Activated naive CD8-positive, alpha-beta T cell treated with anti-CD3 and anti-CD28 coated beads, Interleukin-2, amount 50 U/mL, for 24 hours (primary cell): Measurements from ENCODE around the gene TANC1.
A peak's percentile ranks its signal among the peaks of the same experiment; 100 is the strongest.
"Not testable (repeated sequence)": the region's sequence is repeated elsewhere in the genome, so short reads cannot be mapped to it uniquely, and the experiment has no call there.

ENCODE experiments used
- ATAC-seq: fragments of 150-1000 bp; cut with Tn5 transposase; one replicate; pipeline ENCODE4 v1.10.0; 2021
- DNase-seq: peaks from one replicate; pipeline ENCODE4 v3.0.0; 2021
- H3K27ac Mint-ChIP-seq: one replicate; pipeline ENCODE4 v1.8.0; 2021; ENCODE audit warnings: mild to moderate bottlenecking, mixed read lengths
- H3K27me3 Mint-ChIP-seq: one replicate; pipeline ENCODE4 v1.8.0; 2021; ENCODE audit warnings: mixed read lengths
- H3K36me3 Mint-ChIP-seq: one replicate; pipeline ENCODE4 v1.8.0; 2021; ENCODE audit warnings: low read depth, mixed read lengths
- H3K4me1 Mint-ChIP-seq: one replicate; pipeline ENCODE4 v1.8.0; 2021; ENCODE audit warnings: mixed read lengths
- H3K4me3 Mint-ChIP-seq: one replicate; pipeline ENCODE4 v1.8.0; 2021; ENCODE audit warnings: mild to moderate bottlenecking, moderate library complexity, mixed read lengths
- H3K9me3 Mint-ChIP-seq: one replicate; pipeline ENCODE4 v1.8.0; 2021; ENCODE audit warnings: mixed read lengths

The TANC1 gene

DNA sequence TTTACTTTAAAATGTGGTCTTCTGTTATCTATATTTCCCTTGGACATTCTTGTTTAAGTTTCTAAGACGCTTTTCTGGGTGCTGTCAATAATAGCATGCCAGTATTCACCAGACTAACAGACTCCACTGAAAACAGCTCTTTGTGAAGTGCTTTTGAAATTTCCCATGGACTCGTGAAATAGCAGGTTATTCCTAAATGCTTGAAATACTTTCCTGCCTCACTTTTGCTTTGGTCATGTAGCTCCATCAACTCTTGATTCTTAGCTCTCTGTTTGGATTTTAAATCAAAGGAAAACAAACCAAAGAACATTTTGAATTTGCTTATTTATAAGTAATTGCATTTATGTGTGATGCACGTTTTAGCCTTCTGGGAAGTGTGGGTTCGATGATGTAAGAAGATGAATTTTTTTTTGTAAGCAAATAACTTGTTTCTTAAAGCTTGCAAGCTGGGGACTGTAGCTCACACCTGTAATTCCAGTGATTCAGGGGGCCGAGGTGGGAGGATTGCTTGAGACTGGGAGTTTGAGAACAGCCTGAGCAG, 170.3 kb downstream of the TANC1 start:
- no peak overlapping the region for H3K27ac Mint-ChIP-seq
- no peaks in the 10 kb centered on the region for H3K4me1 Mint-ChIP-seq
- ATAC-seq (no peak), DNase-seq (no peak)
- H3K4me3 Mint-ChIP-seq, result no peak overlapping the region
- H3K9me3 Mint-ChIP-seq, result no peaks in the 10 kb centered on the region
- H3K36me3 Mint-ChIP-seq, result no peaks in the 10 kb centered on the region
- no peaks in the 10 kb centered on the region for H3K27me3 Mint-ChIP-seq

DNA sequence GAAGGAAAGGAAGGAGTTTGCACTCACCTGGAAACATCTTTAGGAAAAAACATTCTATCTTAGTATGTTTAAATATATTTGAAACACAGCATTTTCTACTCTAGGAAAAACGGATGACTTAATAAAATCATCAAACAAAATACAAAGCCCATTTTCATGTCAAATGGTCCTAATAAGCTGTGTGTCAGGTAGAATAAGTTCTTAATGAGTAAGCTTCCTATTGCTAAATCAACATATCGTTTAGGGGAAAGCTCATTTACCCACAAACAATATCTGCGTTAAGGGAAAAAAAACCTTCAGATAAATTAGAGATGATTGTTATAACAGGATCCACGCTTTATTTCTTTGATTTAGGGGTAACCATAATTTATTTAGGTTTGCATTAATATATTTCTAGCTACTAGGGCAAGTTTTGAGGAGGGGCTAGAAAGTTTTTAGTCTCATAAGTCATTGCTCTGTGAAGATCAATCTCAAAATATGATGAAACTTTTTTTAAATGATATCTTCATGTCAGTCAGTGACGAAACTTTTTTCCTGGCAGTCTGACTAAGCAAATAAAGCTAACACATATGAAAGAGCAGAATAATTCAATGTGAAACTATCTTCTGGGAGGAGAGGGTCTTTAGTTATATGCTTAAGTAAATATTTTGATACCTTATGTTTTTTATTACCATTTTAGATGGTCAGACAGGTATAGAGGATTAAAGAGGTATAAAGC, 170.9 kb downstream of the TANC1 start:
- DNase-seq (no peak), ATAC-seq (no peak)
- no peak overlapping the region for H3K27ac Mint-ChIP-seq
- no peaks in the 10 kb centered on the region for H3K27me3 Mint-ChIP-seq
- H3K4me1 Mint-ChIP-seq, result no peaks in the 10 kb centered on the region
- no peak overlapping the region for H3K4me3 Mint-ChIP-seq
- no peaks in the 10 kb centered on the region for H3K9me3 Mint-ChIP-seq
- H3K36me3 Mint-ChIP-seq, result no peaks in the 10 kb centered on the region

DNA sequence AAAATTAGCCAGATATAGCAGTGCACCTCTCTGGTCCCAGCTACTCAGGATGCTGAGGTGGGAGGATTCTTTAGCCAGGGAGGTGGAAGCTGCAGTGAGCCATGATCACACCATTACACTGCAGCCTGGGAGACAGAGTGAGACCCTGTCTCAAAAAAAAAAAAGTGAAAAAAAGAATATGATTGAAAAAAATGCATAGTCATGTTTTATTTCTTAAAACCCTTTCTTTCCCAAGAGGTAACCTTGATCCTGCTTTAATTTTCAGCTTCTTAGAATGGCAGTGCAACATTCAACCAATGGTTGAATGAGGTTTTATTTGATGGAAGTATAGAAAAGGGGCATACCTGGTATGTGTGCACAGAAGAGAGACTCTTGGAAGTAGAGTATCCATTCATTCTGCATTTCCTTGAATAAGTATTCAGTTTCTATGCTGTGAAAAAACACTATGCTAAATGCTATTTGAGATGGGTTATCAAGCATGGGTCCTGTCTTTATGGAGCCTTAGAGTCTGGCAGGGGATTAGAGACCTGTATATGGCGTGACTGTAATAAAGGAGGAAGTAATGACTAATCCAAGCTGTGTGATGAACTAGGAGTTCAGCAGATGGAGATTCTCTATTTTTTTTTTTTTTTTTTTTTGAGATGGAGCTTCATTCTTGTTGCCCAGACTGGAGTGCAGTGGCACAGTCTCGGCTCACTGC, 171.8 kb downstream of the TANC1 start:
- H3K9me3 Mint-ChIP-seq, result no peaks in the 10 kb centered on the region
- ATAC-seq (no peak), DNase-seq (no peak)
- H3K27me3 Mint-ChIP-seq, result no peaks in the 10 kb centered on the region
- no peak overlapping the region for H3K27ac Mint-ChIP-seq
- no peak overlapping the region for H3K4me3 Mint-ChIP-seq
- H3K4me1 Mint-ChIP-seq, result no peaks in the 10 kb centered on the region
- H3K36me3 Mint-ChIP-seq, result no peaks in the 10 kb centered on the region

DNA sequence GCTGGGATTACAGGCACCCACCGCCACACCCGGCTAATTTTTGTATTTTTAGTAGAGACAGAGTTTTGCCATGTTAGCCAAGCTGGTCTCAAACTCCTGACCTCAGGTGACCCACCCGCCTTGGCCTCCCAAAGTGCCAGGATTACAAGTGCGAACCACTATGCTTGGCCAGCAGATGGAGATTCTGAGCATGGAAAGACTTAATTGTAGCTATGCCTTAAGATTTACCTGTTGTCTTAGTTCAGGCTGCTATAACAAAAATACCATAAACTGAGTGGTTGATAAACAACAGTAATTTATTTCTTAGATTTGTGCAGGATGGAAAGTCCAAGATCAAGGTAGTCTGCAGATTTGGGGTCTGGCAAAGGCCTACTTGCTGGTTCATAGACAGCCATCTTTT, 172.4 kb downstream of the TANC1 start:
- not testable (repeated sequence) for ATAC-seq, H3K4me1 Mint-ChIP-seq, H3K36me3 Mint-ChIP-seq, DNase-seq, H3K4me3 Mint-ChIP-seq, H3K9me3 Mint-ChIP-seq, H3K27ac Mint-ChIP-seq, H3K27me3 Mint-ChIP-seq

DNA sequence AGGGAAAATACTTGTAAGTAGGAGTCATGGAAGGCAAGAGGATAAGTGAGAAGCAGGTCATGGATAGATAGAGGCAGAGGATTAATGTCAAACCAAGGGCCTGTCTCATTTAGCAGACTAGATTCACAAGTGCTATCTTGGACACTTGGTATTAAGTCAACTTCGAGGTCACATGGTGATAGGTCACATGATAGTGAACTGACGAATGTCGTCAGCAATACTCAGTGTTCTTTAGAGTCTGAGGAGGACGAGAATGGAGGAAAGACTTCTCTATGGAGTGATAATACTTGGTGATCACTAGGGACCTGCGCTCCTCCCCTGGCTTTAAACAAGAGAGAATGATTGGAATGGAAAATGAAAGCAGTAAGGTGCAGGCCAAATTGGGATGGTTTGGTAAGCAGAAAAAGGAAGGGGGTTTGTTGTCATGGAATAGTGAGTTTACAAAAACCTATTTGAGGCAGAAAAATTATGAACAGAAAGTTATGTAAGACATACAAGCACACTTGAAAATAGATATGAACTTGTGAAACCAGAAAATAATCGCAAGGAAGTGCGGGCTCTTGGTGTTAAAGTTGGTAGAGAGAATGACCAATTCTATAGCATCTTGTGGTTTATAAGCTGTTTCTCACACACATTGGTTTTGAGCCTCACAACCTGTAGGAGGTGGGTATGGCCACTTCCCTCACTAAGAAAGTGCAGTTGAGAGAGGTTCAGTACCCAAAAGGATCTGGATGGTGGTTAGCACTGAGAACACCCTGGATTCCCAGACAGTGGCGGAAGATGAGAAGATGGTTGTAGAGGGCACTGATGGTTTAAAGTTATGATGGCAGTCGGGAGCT, 176.6 kb downstream of the TANC1 start:
- no peaks in the 10 kb centered on the region for H3K27me3 Mint-ChIP-seq
- H3K36me3 Mint-ChIP-seq, result no peaks in the 10 kb centered on the region
- no peak overlapping the region for H3K27ac Mint-ChIP-seq
- no peak for DNase-seq
- no peaks in the 10 kb centered on the region for H3K9me3 Mint-ChIP-seq
- ATAC-seq, result no peak
- H3K4me1 Mint-ChIP-seq, result peaks cover 10% of the 10 kb centered on the region
- H3K4me3 Mint-ChIP-seq, result no peak overlapping the region

DNA sequence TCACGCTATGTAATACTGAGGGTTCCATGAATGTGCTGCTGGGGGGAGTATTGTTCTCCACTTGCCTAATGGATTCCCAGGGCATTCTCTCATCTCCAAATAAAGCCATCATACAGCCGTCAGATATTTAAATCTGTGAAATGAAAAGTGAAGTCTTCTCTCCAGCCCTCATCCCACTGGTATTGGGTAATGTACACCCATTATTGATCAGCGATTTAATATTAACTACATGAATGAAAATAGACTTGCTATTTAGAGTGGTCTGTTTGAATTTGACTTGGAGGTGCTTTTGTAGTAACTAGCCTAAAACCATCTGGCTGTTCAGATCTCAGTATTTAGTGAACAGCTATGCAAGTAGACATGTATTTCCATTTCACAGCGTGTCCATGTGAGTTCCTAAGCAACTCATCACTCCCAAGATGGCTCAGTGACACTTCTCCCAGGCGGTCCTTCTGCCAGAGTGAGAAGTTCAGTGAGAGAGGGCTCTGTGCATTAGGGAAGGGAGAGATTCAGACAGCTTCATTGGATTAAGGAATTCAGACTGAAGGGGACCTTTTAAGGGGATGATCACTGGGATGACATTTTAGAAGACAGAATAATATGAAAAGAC, 177.4 kb downstream of the TANC1 start:
- peaks cover 10% of the 10 kb centered on the region for H3K4me1 Mint-ChIP-seq

DNA sequence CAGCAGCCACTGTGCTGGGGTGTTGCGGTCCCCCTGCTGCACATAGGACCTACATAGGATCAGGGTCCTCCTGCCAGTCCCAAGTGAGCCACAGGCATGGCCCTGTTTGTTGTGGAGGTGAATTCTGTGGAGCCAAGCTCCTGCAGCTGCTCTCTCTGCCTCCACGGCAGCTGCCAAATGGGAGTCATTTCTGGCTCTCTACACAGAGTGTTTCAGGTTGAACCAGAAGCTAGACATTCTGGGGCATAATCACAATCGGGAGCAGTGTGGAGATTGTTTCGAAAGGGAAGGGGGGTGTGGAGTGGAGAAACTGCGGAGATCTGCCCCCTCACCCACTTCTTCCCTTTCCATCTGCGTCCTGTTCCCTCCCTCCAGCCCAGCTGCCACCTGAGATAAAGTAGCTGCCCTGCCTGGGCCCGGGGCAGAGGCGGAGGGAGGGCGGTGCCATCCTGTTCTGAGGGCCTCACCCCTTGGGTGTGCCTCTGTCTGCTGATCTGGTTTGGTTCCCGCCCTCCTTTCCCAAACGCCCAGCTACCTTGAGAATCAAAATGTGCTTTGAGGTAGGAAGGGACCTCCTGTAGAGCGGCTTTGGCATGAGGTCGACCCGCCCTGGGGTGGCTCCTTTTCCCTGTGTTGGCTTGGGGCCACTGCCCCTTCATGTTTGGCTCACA, 178.7 kb downstream of the TANC1 start:
- no peak overlapping the region for H3K27ac Mint-ChIP-seq
- no peaks in the 10 kb centered on the region for H3K27me3 Mint-ChIP-seq
- H3K4me3 Mint-ChIP-seq, result no peak overlapping the region
- ATAC-seq, result no peak
- peaks cover 10% of the 10 kb centered on the region for H3K4me1 Mint-ChIP-seq
- H3K9me3 Mint-ChIP-seq, result no peaks in the 10 kb centered on the region
- H3K36me3 Mint-ChIP-seq, result no peaks in the 10 kb centered on the region
- DNase-seq, result no peak

More for the DNA sequence above, 177.4 kb downstream of the TANC1 start:
- Mint-ChIP-seq H3K27ac (no peak overlapping the region), H3K36me3 (no peaks in the 10 kb centered on the region), H3K27me3 (no peaks in the 10 kb centered on the region), H3K9me3 (no peaks in the 10 kb centered on the region), H3K4me3 (no peak overlapping the region)
- ATAC-seq (no peak), DNase-seq (no peak)

DNA sequence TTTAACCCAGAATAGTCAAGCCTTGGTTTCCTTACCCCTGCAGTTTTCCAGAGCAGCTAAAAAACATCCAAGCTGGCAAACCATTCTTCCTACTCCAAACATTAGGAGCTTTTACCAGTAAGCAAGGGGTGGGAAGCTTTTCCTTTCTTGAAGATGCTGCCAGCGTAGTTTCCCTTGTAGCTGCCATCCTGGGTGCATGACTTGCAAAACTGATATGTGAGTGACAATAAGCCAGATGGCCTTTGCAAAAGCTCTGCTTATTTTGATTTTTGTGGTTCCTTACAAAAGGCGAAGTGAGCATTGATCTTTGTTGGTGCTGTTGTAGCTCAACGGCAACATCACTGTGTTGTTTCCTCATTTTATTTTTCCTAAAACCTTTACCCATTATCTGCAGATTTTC, 179.2 kb downstream of the TANC1 start:
- Mint-ChIP-seq H3K27ac (no peak overlapping the region), H3K4me3 (no peak overlapping the region), H3K9me3 (no peaks in the 10 kb centered on the region), H3K36me3 (no peaks in the 10 kb centered on the region), H3K4me1 (peaks cover 10% of the 10 kb centered on the region), H3K27me3 (no peaks in the 10 kb centered on the region)
- ATAC-seq, result no peak
- DNase-seq, result no peak

DNA sequence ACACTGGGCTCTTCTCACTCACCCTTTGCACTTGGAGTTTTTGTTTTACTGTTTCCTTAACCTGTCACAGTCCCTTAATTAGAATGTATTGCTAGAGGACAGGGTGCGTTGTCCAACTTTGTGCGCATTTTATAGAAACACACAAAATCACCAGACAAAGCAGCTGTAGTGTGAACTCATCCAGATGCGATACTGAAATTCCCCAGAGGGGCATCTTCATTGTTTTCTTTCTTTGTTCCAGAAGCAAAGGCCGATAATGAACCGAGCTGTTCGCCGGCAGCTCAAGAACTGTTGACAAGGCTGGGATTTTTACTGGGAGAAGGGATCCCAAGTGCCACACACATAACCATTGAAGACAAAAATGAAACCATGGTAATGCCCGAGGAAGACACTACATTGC, 180.5 kb downstream of the TANC1 start:
- Mint-ChIP-seq H3K27ac (no peak overlapping the region), H3K9me3 (no peaks in the 10 kb centered on the region), H3K27me3 (no peaks in the 10 kb centered on the region), H3K4me1 (peaks cover 16% of the 10 kb centered on the region), H3K36me3 (no peaks in the 10 kb centered on the region), H3K4me3 (no peak overlapping the region)
- ATAC-seq (no peak), DNase-seq (no peak)

DNA sequence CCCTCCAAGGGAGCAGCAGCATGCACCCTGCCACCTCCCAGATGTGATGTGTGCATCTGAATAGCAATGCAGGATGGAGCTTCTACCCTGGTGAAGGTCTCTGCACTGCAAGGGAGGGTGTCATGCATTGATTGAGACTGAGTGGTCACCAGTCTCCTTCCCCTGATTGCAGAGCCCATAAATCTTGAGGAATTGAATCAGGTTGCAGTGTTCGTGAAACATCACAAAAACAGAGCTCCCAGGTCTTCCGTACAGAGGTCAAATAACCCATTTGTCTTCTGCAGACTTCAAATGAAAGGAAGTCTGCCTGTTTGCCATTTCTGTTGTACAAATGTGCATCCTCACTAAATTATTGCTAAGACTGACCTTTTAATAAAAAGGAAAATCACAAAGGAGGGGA, 181.3 kb downstream of the TANC1 start:
- H3K27ac Mint-ChIP-seq, result no peak overlapping the region
- no peaks in the 10 kb centered on the region for H3K36me3 Mint-ChIP-seq
- no peak for ATAC-seq
- peaks cover 18% of the 10 kb centered on the region for H3K4me1 Mint-ChIP-seq
- no peak overlapping the region for H3K4me3 Mint-ChIP-seq
- no peak for DNase-seq
- no peaks in the 10 kb centered on the region for H3K27me3 Mint-ChIP-seq
- H3K9me3 Mint-ChIP-seq, result no peaks in the 10 kb centered on the region

DNA sequence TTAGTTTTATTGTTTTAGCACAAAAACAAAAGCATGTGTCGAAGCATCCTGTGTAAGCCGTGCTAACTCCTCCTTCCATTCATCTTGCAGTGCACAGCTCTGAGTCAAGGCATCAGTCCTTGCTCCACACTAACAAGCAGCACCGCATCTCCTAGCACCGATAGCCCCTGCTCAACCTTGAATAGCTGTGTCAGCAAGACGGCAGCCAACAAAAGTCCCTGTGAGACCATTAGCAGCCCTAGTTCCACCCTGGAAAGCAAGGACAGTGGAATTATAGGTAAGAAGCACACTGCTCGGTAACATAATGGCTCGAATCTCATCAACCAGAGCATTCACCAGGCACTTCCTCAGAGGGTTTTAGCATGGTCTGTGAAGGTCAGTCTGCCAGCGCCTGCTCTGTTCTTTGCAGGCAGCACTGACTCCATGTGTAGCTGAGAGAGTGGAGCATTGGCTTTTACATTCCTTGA, 181.9 kb downstream of the TANC1 start:
- Mint-ChIP-seq H3K27me3 (no peaks in the 10 kb centered on the region), H3K9me3 (no peaks in the 10 kb centered on the region), H3K36me3 (no peaks in the 10 kb centered on the region), H3K27ac (no peak overlapping the region), H3K4me3 (no peak overlapping the region), H3K4me1 (peaks cover 18% of the 10 kb centered on the region)
- ATAC-seq, result peak; percentile 26
- DNase-seq, result no peak

DNA sequence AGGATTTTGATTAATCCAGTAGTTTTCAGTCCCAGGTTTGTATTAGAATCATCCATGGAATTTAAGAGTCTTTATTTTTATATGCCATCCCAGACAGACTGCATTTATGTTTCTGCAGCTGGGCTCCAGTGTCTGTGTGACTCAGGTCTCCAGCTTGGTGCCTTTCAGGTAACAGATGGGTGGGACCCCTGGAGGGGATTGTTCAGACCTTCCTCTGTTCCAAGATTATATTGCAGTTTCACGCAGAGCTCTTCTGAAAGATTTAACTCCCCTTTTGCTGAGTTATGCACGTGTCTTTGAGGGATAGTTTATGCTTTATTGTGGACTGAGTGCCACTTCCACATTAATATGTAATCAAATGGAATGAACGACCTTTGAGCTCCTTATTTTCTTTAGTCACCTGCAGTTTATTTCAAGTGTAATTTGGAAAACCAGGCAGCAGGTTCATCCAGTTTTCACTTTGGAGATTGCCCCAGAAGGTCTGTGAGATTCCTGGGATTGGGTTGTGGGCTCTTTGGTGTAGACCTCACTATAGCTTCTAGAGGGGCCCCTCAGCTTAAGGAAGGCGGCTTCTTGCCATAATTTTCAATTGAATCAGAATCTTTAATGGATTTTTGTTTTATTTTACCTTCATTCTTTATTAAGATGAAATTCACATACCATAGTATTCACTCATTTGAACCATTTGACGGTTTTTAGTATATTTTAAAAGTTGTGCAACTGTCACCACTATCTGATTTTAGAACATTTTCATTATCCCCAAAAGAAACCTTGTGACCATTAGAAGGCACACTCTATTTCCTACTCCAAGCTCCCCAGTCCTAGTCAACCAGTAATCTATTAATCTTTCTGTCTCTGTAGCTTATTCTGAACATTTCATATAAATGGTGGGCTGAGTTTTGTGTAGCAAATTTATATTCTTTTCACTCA, 183.0 kb downstream of the TANC1 start:
- Mint-ChIP-seq H3K4me3 (no peak overlapping the region), H3K9me3 (no peaks in the 10 kb centered on the region), H3K4me1 (peaks cover 19% of the 10 kb centered on the region), H3K36me3 (no peaks in the 10 kb centered on the region), H3K27me3 (no peaks in the 10 kb centered on the region), H3K27ac (no peak overlapping the region)
- DNase-seq (no peak), ATAC-seq (no peak)

DNA sequence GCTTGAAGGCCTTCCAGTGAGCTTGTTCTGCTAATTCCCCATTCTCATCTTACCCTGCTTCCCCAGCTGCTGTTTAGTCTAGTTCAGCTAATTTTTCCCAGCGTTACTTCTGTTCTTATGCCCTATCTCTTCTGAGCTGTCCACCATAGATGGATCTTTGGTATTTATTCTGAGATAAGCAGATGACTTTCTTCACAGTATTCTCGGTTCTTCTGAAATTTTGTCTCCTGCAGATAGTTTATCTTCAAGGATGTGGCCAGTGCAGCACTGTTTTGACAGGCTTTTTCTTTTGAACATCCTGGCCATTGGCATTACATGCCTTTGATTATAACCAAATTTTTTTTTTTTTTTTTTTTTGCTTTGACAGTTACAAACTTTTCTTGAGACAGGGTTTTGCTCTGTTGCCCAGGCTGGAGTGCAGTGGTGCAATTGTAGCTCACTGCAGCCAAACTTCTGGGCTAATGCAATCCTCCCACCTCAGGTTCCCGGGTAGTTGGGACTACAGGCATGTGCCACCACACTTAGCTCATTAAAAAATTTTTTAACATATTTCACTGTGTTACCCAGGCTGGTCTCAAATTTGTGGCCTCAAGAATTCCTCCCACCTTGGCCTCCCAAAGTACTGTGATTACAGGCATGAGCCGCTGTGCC, 183.8 kb downstream of the TANC1 start:
- Mint-ChIP-seq H3K27me3 (no peaks in the 10 kb centered on the region), H3K4me1 (peaks cover 18% of the 10 kb centered on the region)

More for the DNA sequence above, 183.8 kb downstream of the TANC1 start:
- no peak overlapping the region for H3K27ac Mint-ChIP-seq
- DNase-seq (no peak), ATAC-seq (no peak)
- H3K36me3 Mint-ChIP-seq, result no peaks in the 10 kb centered on the region
- H3K4me3 Mint-ChIP-seq, result no peak overlapping the region
- H3K9me3 Mint-ChIP-seq, result no peaks in the 10 kb centered on the region
